ENCODE results near the gene MAP1LC3B. TPM values are rescaled to one million over a fixed set of nuclear protein-coding genes. Genes with fewer than 3 reads are reported as not detected.

Gene MAP1LC3B
- total and polyA plus RNA-seq, 4 experiments from 2014 or later, result 67.2 to 172 (median 103) TPM

DNA sequence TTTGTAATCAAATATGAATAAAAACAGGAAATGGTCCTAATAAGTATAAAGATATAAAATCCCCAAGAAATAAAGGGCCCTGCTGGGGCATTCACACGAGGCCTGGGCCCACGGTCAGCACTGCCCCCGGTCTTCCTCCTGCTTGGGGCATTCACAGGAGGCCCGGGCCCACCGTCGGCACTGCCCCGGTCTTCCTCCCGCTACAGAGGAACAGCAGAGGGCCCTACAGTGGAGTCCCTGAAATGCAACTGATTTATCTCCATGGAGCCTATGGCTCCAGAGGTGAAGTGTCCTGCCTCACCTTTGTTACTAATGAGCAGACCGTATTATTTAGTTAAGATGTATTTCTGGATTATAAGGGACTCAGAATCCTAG, 46.5 kb downstream of the MAP1LC3B start:
- H3K36me3 Mint-ChIP-seq, result peaks cover 9 to 12% of the 10 kb centered on the region in 2 donors
- CTCF ChIA-PET (ENCODE audit: partially characterized antibody), result no interaction called here
- peaks cover 12 to 34% (median 17%) of the 10 kb centered on the region in 4 donors for H3K4me1 Mint-ChIP-seq
- POLR2A ChIA-PET (ENCODE audit: partially characterized antibody), result no interaction called here
- no peak for DNase-seq
- Histone ChIP-seq H3K27me3 (ENCODE audit: insufficient read depth, low read length) (no peaks in the 10 kb centered on the region), H3K36me3 (ENCODE audit: insufficient read depth, low read length) (no peaks in the 10 kb centered on the region), H3K27ac (ENCODE audit: low read depth, low read length) (no peak overlapping the region), H3K4me3 (ENCODE audit: low read length in 2 of 2) (no peak overlapping the region), H3K9me3 (ENCODE audit: control insufficient read depth in 1 of 2, low read length in 2 of 2) (no peaks in the 10 kb centered on the region), H3K4me1 (ENCODE audit: insufficient read depth, low read length) (peaks cover 21% of the 10 kb centered on the region)
- no peak overlapping the region for H3K4me3 Mint-ChIP-seq
- no peak overlapping the region for H3K27ac Mint-ChIP-seq
- H3K27me3 Mint-ChIP-seq, result no peaks in the 10 kb centered on the region
- intact Hi-C loops (cut with micrococcal nuclease), result no loop called here
- no peaks in the 10 kb centered on the region for H3K9me3 Mint-ChIP-seq

DNA sequence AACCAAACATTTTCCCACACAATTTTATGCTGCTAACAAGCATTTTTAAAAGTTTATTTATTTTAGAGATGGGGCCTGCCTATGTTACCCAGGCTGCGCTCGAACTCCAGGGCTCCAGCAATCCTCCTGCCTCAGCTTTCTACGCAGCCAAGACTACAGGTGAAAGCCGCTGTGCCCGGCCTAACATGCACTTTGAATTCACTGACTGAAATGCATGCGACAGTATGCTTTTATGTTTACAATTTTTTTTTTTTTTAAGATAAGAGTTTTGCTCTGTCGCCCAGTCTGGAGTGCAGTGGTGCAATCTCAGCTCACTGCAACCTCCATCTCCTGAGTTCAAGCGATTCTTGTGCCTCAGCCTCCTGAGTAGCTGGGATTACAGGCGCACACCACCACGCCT, 47.8 kb downstream of the MAP1LC3B start:
- peaks cover 14 to 18% of the 10 kb centered on the region in 2 donors for H3K36me3 Mint-ChIP-seq
- H3K27ac Mint-ChIP-seq, result no peak overlapping the region
- peaks cover 21% of the 10 kb centered on the region for H3K4me1 ChIP-seq (ENCODE audit: insufficient read depth, low read length)
- H3K27me3 Mint-ChIP-seq, result no peaks in the 10 kb centered on the region
- no peak overlapping the region for H3K27ac ChIP-seq (ENCODE audit: low read depth, low read length)
- H3K27me3 ChIP-seq (ENCODE audit: insufficient read depth, low read length), result no peaks in the 10 kb centered on the region
- POLR2A ChIA-PET (ENCODE audit: partially characterized antibody), result no interaction called here
- no peak for DNase-seq
- CTCF ChIA-PET (ENCODE audit: partially characterized antibody), result no interaction called here
- H3K4me3 ChIP-seq (ENCODE audit: low read length in 2 of 2), result no peak overlapping the region
- no peak overlapping the region for H3K4me3 Mint-ChIP-seq
- H3K36me3 ChIP-seq (ENCODE audit: insufficient read depth, low read length), result no peaks in the 10 kb centered on the region
- intact Hi-C loops (cut with micrococcal nuclease), result no loop called here
- peaks cover 12 to 34% (median 17%) of the 10 kb centered on the region in 4 donors for H3K4me1 Mint-ChIP-seq
- no peaks in the 10 kb centered on the region for H3K9me3 Mint-ChIP-seq
- H3K9me3 ChIP-seq (ENCODE audit: control insufficient read depth in 1 of 2, low read length in 2 of 2), result no peaks in the 10 kb centered on the region

GRCh38 chr16:87441886-87442580, 49.9 kb downstream of the MAP1LC3B start:
- no peaks in the 10 kb centered on the region for H3K27me3 ChIP-seq (ENCODE audit: insufficient read depth, low read length)
- Mint-ChIP-seq H3K27ac (no peak overlapping the region), H3K27me3 (no peaks in the 10 kb centered on the region), H3K4me1 (peaks cover 2 to 17% (median 4%) of the 10 kb centered on the region in 4 donors), H3K36me3 (peaks cover 25 to 27% of the 10 kb centered on the region in 2 donors), H3K4me3 (no peak overlapping the region), H3K9me3 (peaks cover 0 to 2% (median 0%) of the 10 kb centered on the region in 8 donors)
- no peaks in the 10 kb centered on the region for H3K9me3 ChIP-seq (ENCODE audit: control insufficient read depth in 1 of 2, low read length in 2 of 2)
- H3K4me1 ChIP-seq (ENCODE audit: insufficient read depth, low read length), result peaks cover 4% of the 10 kb centered on the region
- no peaks in the 10 kb centered on the region for H3K36me3 ChIP-seq (ENCODE audit: insufficient read depth, low read length)
- DNase-seq, result no peak
- H3K27ac ChIP-seq (ENCODE audit: low read depth, low read length), result no peak overlapping the region
- ChIA-PET CTCF (ENCODE audit: partially characterized antibody) (no interaction called here), POLR2A (ENCODE audit: partially characterized antibody) (no interaction called here)
- no peak overlapping the region for H3K4me3 ChIP-seq (ENCODE audit: low read length in 2 of 2)
- intact Hi-C loops (cut with micrococcal nuclease), result no loop called here

DNA sequence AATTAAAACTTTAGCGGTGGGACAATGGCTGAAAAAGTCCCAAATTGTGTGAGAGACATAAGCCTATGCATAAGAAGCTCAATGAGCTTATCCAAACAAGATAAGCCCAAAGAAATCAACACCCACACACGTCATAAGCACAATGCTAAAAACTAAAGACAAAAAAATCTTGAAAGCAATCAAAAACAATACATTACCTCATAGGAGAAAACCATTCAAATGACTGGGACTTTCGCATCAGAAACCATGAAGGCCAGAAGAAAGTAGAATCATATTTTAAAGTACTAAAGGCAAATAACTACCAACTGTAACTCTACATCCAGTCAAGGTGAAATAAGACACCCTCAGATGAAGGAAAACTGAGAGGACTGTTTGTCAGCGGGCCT, 50.4 kb downstream of the MAP1LC3B start:
- peaks cover 3% of the 10 kb centered on the region for H3K36me3 ChIP-seq (ENCODE audit: insufficient read depth, low read length)
- Mint-ChIP-seq H3K4me1 (peaks cover under 1 to 18% (median 4%) of the 10 kb centered on the region in 4 donors), H3K4me3 (no peak overlapping the region), H3K36me3 (peaks cover 30 to 31% of the 10 kb centered on the region in 2 donors), H3K27me3 (no peaks in the 10 kb centered on the region), H3K27ac (no peak overlapping the region), H3K9me3 (peaks cover 0 to 2% (median 0%) of the 10 kb centered on the region in 8 donors)
- no peak for DNase-seq
- ChIA-PET POLR2A (ENCODE audit: partially characterized antibody) (no interaction called here), CTCF (ENCODE audit: partially characterized antibody) (no interaction called here)
- no peak overlapping the region for H3K27ac ChIP-seq (ENCODE audit: low read depth, low read length)
- H3K4me1 ChIP-seq (ENCODE audit: insufficient read depth, low read length), result no peaks in the 10 kb centered on the region
- H3K4me3 ChIP-seq (ENCODE audit: low read length in 2 of 2), result no peak overlapping the region
- no peaks in the 10 kb centered on the region for H3K27me3 ChIP-seq (ENCODE audit: insufficient read depth, low read length)
- intact Hi-C loops (cut with micrococcal nuclease), result no loop called here
- H3K9me3 ChIP-seq (ENCODE audit: control insufficient read depth in 1 of 2, low read length in 2 of 2), result no peaks in the 10 kb centered on the region

DNA sequence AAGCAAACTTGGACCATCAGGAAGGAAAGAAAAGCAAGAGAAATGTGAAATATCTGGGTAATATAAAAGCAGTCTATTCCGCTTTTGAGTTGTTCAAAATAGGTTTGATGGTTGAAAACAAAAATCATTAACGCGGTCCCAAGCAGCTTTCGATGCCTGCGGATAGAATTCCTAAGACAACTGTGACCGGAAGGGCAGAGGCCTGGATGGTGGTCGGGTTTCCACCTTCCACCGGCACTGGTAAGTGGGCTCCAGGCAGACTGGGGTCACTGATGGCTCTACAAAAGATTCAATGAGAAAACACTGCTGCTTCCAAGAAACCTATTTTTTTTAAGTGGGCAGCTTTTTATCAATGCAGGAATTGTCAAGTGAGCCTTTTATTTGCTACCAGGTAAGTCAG, 50.9 kb downstream of the MAP1LC3B start:
- DNase-seq, result no peak
- Histone ChIP-seq H3K4me1 (ENCODE audit: insufficient read depth, low read length) (no peaks in the 10 kb centered on the region), H3K9me3 (ENCODE audit: control insufficient read depth in 1 of 2, low read length in 2 of 2) (no peaks in the 10 kb centered on the region), H3K27ac (ENCODE audit: low read depth, low read length) (no peak overlapping the region), H3K36me3 (ENCODE audit: insufficient read depth, low read length) (peaks cover 7% of the 10 kb centered on the region), H3K27me3 (ENCODE audit: insufficient read depth, low read length) (no peaks in the 10 kb centered on the region), H3K4me3 (ENCODE audit: low read length in 2 of 2) (no peak overlapping the region)
- Mint-ChIP-seq H3K27me3 (no peaks in the 10 kb centered on the region), H3K9me3 (peaks cover 0 to 2% (median 0%) of the 10 kb centered on the region in 8 donors), H3K4me3 (no peak overlapping the region), H3K36me3 (peaks cover 33 to 35% of the 10 kb centered on the region in 2 donors), H3K27ac (no peak overlapping the region), H3K4me1 (peaks cover 0 to 13% (median 4%) of the 10 kb centered on the region in 4 donors)
- ChIA-PET POLR2A (ENCODE audit: partially characterized antibody) (no interaction called here), CTCF (ENCODE audit: partially characterized antibody) (no interaction called here)
- intact Hi-C loops (cut with micrococcal nuclease), result no loop called here

DNA sequence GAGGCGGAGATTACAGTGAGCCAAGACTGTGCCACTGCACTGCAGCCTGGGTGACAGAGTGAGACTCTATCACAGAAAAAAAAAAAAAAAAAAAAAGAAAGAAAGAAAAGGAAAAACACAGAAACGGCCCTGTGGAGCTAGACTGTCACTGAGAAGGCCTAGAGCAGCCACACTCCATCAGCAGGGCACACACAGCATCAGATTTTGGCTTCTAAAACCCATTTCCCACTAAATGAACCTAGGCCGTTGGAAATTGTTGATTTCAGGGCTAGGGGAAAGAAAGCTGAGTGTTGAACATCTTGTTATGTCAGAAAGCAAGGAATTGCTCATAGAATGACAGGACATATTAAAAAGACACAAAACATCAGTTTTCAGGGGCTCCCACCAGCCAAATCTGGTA, 51.8 kb downstream of the MAP1LC3B start:
- no peaks in the 10 kb centered on the region for H3K4me1 ChIP-seq (ENCODE audit: insufficient read depth, low read length)
- no peak for DNase-seq
- peaks cover 12% of the 10 kb centered on the region for H3K36me3 ChIP-seq (ENCODE audit: insufficient read depth, low read length)
- intact Hi-C loops (cut with micrococcal nuclease), result no loop called here
- peaks cover 0 to 12% (median under 1%) of the 10 kb centered on the region in 4 donors for H3K4me1 Mint-ChIP-seq
- CTCF ChIA-PET (ENCODE audit: partially characterized antibody), result no interaction called here
- POLR2A ChIA-PET (ENCODE audit: partially characterized antibody), result no interaction called here
- H3K27ac ChIP-seq (ENCODE audit: low read depth, low read length), result no peak overlapping the region
- peaks cover 43 to 45% of the 10 kb centered on the region in 2 donors for H3K36me3 Mint-ChIP-seq
- H3K27me3 Mint-ChIP-seq, result no peaks in the 10 kb centered on the region
- peaks cover 0 to 2% (median 0%) of the 10 kb centered on the region in 8 donors for H3K9me3 Mint-ChIP-seq
- H3K9me3 ChIP-seq (ENCODE audit: control insufficient read depth in 1 of 2, low read length in 2 of 2), result no peaks in the 10 kb centered on the region
- H3K27me3 ChIP-seq (ENCODE audit: insufficient read depth, low read length), result no peaks in the 10 kb centered on the region
- H3K27ac Mint-ChIP-seq, result no peak overlapping the region
- H3K4me3 ChIP-seq (ENCODE audit: low read length in 2 of 2), result no peak overlapping the region
- no peak overlapping the region for H3K4me3 Mint-ChIP-seq

GRCh38 chr16:87445486-87445885, 53.4 kb downstream of the MAP1LC3B start:
- POLR2A ChIA-PET (ENCODE audit: partially characterized antibody), result no interaction called here
- H3K36me3 Mint-ChIP-seq, result peaks cover 48 to 51% of the 10 kb centered on the region in 2 donors
- no peaks in the 10 kb centered on the region for H3K27me3 Mint-ChIP-seq
- intact Hi-C loops (cut with micrococcal nuclease), result no loop called here
- CTCF ChIA-PET (ENCODE audit: partially characterized antibody), result no interaction called here
- H3K9me3 Mint-ChIP-seq, result peaks cover 0 to 2% (median 0%) of the 10 kb centered on the region in 8 donors
- no peak overlapping the region for H3K4me3 ChIP-seq (ENCODE audit: low read length in 2 of 2)
- peaks cover 0 to 12% (median under 1%) of the 10 kb centered on the region in 4 donors for H3K4me1 Mint-ChIP-seq
- no peaks in the 10 kb centered on the region for H3K9me3 ChIP-seq (ENCODE audit: control insufficient read depth in 1 of 2, low read length in 2 of 2)
- no peak overlapping the region for H3K4me3 Mint-ChIP-seq
- H3K4me1 ChIP-seq (ENCODE audit: insufficient read depth, low read length), result no peaks in the 10 kb centered on the region
- no peak overlapping the region for H3K27ac Mint-ChIP-seq
- H3K36me3 ChIP-seq (ENCODE audit: insufficient read depth, low read length), result peaks cover 12% of the 10 kb centered on the region
- no peak for DNase-seq
- no peak overlapping the region for H3K27ac ChIP-seq (ENCODE audit: low read depth, low read length)
- no peaks in the 10 kb centered on the region for H3K27me3 ChIP-seq (ENCODE audit: insufficient read depth, low read length)

Measured in CD4-positive, alpha-beta memory T cell (primary cell).